CD4-positive, alpha-beta T cell (primary cell): ENCODE data around the gene TMEM38B. TPM values are rescaled to one million over a fixed set of nuclear protein-coding genes. Genes with fewer than 3 reads are reported as not detected.

Experiments used
- ATAC-seq: fragments of 200-7000 bp; cut with Tn5 transposase; one replicate; pipeline ENCODE4 v1.10.0; 2022; ENCODE audit warnings: mild to moderate bottlenecking; ENCODE audit not compliant: poor library complexity
- CTCF ChIA-PET: fragments of 350-600 bp; sonication (Branson Sonifier 250); formaldehyde crosslinking; loops from one replicate; lab custom pipeline; 2021; ENCODE audit warnings: antibody characterized with exemption, inconsistent platforms; lab: Charles Lee
- POLR2A ChIA-PET: fragments of 350-600 bp; sonication (Branson Sonifier 250); formaldehyde crosslinking; loops from one replicate; lab custom pipeline; 2021; ENCODE audit warnings: antibody characterized with exemption, inconsistent platforms; lab: Charles Lee
- DNase-seq, 14 experiments: peaks; one replicate each; pipeline ENCODE4 v3.0.0-alpha.2; 2013 to 2020; ENCODE audit warnings: mixed read lengths in 2 of 14
- H3K27ac ChIP-seq, 2 donors: one replicate each; pipeline versions ENCODE4 v1.5.1 to v1.7.0; 2013; ENCODE audit warnings: low read length in 2 of 2, low read depth in 1 of 2, mild to moderate bottlenecking in 1 of 2
- H3K27me3 ChIP-seq, 2 experiments: 1 replicate in 1 of 2; 2 replicates in 1 of 2; pipeline versions ENCODE4 v1.6.1 to v1.7.0; 2013; ENCODE audit warnings: low read length in 2 of 2, control low read depth in 1 of 2, mild to moderate bottlenecking in 1 of 2, moderate library complexity in 1 of 2; ENCODE audit not compliant: insufficient read depth in 2 of 2, control insufficient read depth in 1 of 2
- H3K36me3 ChIP-seq: one replicate; pipeline ENCODE4 v1.6.1; 2013; ENCODE audit warnings: low read length, control low read depth; ENCODE audit not compliant: insufficient read depth
- H3K4me1 ChIP-seq: one replicate; pipeline ENCODE4 v1.6.1; 2013; ENCODE audit warnings: low read length, control low read depth; ENCODE audit not compliant: insufficient read depth
- H3K4me3 ChIP-seq: one replicate; pipeline ENCODE4 v1.5.1; 2013; ENCODE audit warnings: mild to moderate bottlenecking, low read length, moderate library complexity
- H3K9me3 ChIP-seq, 2 experiments: 1 replicate in 1 of 2; 2 replicates in 1 of 2; pipeline versions ENCODE4 v1.6.1 to v1.7.0; 2013; ENCODE audit warnings: low read length in 2 of 2, mild to moderate bottlenecking in 2 of 2, control low read depth in 1 of 2, moderate library complexity in 1 of 2; ENCODE audit not compliant: control insufficient read depth in 1 of 2, insufficient read depth in 1 of 2
- H3K27ac Mint-ChIP-seq: one replicate; pipeline ENCODE4 v1.8.0; 2020; ENCODE audit warnings: mixed read lengths
- H3K27me3 Mint-ChIP-seq: one replicate; pipeline ENCODE4 v1.8.0; 2021; ENCODE audit warnings: mixed read lengths
- H3K36me3 Mint-ChIP-seq: one replicate; pipeline ENCODE4 v1.8.0; 2021; ENCODE audit warnings: low read depth, mixed read lengths
- H3K4me1 Mint-ChIP-seq: one replicate; pipeline ENCODE4 v1.8.0; 2021; ENCODE audit warnings: low read depth, mixed read lengths
- H3K4me3 Mint-ChIP-seq: one replicate; pipeline ENCODE4 v1.8.0; 2020; ENCODE audit warnings: mild to moderate bottlenecking, mixed read lengths
- H3K9me3 Mint-ChIP-seq: one replicate; pipeline ENCODE4 v1.8.0; 2020; ENCODE audit warnings: mixed read lengths
- CTCF ChIP-seq: fragments of 200-600 bp; IDR thresholded peaks from one replicate; pipeline ENCODE4 v1.8.0; 2022; ENCODE audit warnings: antibody characterized with exemption, mild to moderate bottlenecking
- intact Hi-C, 2 experiments: fragments of 100-400 bp; cut with DNase I in 1 of 2; cut with micrococcal nuclease in 1 of 2; formaldehyde crosslinking; loops; one replicate each; pipeline versions ENCODE4 v1.15.1 to v1.9.0; 2023 to 2025; cut with DNase I, micrococcal nuclease
- total RNA-seq, 174 experiments: library from RNA in 2 of 174; stranded (reverse) in 2 of 174; gene quantifications; one replicate each; pipeline ENCODE4 v1.2.3 and lab custom pipeline; 2021 to 2026

TMEM38B gene
- total RNA-seq, 2 experiments from 2014 or later, result 12.9 to 13.9 TPM

DNA sequence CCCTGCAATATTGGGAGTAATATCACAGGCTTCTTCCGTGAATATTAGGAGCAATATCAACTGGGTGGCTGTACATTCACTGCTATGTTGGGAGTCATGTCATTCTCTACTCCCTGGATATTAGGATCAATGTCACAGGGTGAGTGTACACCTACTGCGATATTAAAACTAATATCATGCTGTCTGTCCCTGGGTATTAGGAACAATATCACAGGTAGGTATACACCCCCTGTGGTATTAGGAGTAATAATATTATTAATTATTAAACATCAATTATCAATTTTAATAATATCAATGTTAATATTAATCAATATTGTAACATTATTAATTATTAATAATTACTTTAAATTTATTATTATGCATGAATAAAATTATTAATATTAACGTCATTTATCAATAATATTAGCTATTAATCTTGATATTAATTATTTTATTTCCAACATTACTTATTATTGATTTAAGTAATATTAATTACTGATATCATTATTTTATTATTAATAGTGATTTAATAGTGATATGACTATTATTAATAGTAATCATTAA lies 121.9 kb downstream of the TMEM38B start:
- Mint-ChIP-seq H3K27me3 (no peaks in the 10 kb centered on the region), H3K4me1 (no peaks in the 10 kb centered on the region), H3K4me3 (no peak overlapping the region), H3K36me3 (no peaks in the 10 kb centered on the region), H3K27ac (no peak overlapping the region), H3K9me3 (peaks cover 22% of the 10 kb centered on the region)
- CTCF ChIA-PET, result no interaction called here
- Histone ChIP-seq H3K4me1 (no peaks in the 10 kb centered on the region), H3K36me3 (no peaks in the 10 kb centered on the region), H3K9me3 (peaks cover 7 to 10% of the 10 kb centered on the region in 2 experiments), H3K27ac (no peak overlapping the region), H3K27me3 (no peaks in the 10 kb centered on the region), H3K4me3 (no peak overlapping the region)
- POLR2A ChIA-PET, result no interaction called here
- ATAC-seq (no peak), DNase-seq (no peak)
- intact Hi-C loops, result no loop called here
- no peak for TF ChIP-seq CTCF

DNA sequence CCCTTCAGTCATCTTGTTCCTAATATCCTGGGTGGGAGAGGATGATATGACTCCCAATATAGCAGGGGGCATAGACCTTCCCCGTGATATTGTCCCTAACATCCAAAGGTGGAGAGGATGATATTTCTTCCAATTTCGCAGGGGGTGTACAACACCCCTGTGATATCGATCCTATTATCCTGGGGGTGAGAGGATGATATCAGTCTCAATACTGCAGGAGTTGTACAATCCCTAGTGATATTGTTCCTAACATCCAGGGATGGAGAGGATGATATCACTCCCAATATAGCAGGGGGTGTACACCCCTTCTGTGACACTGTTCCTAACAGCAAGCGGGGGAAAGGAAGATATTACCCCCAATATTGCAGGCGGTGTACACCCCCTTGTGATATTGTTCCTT lies 122.6 kb downstream of the TMEM38B start:
- no peak for TF ChIP-seq CTCF
- no peak overlapping the region for H3K27ac Mint-ChIP-seq
- Histone ChIP-seq H3K9me3 (peaks cover 5 to 7% of the 10 kb centered on the region in 2 experiments), H3K27ac (no peak overlapping the region), H3K36me3 (no peaks in the 10 kb centered on the region), H3K27me3 (no peaks in the 10 kb centered on the region), H3K4me1 (no peaks in the 10 kb centered on the region), H3K4me3 (no peak overlapping the region)
- H3K27me3 Mint-ChIP-seq, result no peaks in the 10 kb centered on the region
- ATAC-seq, result no peak
- intact Hi-C loops, result no loop called here
- H3K9me3 Mint-ChIP-seq, result peaks cover 16% of the 10 kb centered on the region
- H3K36me3 Mint-ChIP-seq, result no peaks in the 10 kb centered on the region
- CTCF ChIA-PET, result no interaction called here
- POLR2A ChIA-PET, result no interaction called here
- no peak for DNase-seq
- no peaks in the 10 kb centered on the region for H3K4me1 Mint-ChIP-seq
- no peak overlapping the region for H3K4me3 Mint-ChIP-seq

DNA sequence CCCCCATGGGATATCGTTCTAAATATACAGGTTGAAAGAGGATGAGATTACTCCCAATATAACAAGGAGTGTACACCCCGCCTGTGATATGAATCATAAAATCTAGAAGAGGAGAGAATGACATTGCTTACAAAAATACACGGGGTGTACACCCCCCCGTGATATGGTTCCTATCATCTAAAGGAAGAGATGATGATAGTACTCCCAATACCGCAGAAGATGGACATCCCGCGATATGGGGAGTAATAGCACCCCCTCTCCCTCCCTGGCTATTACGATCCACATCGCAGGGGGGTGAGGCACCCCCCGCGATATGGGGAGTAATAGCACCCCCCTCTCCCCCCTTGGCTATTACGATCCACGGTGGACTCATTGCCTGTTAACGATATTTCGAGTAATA lies 124.6 kb downstream of the TMEM38B start:
- Histone ChIP-seq H3K4me1 (no peaks in the 10 kb centered on the region), H3K36me3 (no peaks in the 10 kb centered on the region), H3K9me3 (peaks cover 3 to 10% of the 10 kb centered on the region in 2 experiments), H3K4me3 (no peak overlapping the region), H3K27ac (no peak overlapping the region), H3K27me3 (no peaks in the 10 kb centered on the region)
- peaks cover 21% of the 10 kb centered on the region for H3K9me3 Mint-ChIP-seq
- POLR2A ChIA-PET, result no interaction called here
- H3K27me3 Mint-ChIP-seq, result no peaks in the 10 kb centered on the region
- H3K27ac Mint-ChIP-seq, result no peak overlapping the region
- H3K4me1 Mint-ChIP-seq, result no peaks in the 10 kb centered on the region
- CTCF ChIA-PET, result no interaction called here
- no peaks in the 10 kb centered on the region for H3K36me3 Mint-ChIP-seq
- ATAC-seq (no peak), DNase-seq (no peak)
- H3K4me3 Mint-ChIP-seq, result no peak overlapping the region
- TF ChIP-seq CTCF, result no peak
- intact Hi-C loops, result no loop called here
